ENCODE measurements around the gene RPS6KA1. TPM values are rescaled to one million over a fixed set of nuclear protein-coding genes. Genes with fewer than 3 reads are reported as not detected.

RPS6KA1 gene
- polyA plus RNA-seq, 2 donors: 9.6 to 15.0 TPM

GRCh38 chr1:26529405-26529654 is 231 bp upstream of the RPS6KA1 start:
- Histone ChIP-seq H3K4me3 (ENCODE audit: low read depth in 1 of 2, low read length in 2 of 2) (peak overlapping the region; percentile 67 to 70), H3K36me3 (ENCODE audit: control insufficient read depth in 2 of 2, insufficient read depth in 2 of 2, low read length in 1 of 2) (no peaks in the 10 kb centered on the region), H3K27me3 (ENCODE audit: control insufficient read depth in 1 of 2, insufficient read depth in 2 of 2, low read length in 2 of 2) (no peaks in the 10 kb centered on the region), H3K27ac (ENCODE audit: low read depth in 2 of 2, low read length in 1 of 2) (peak overlapping the region in 1 of 2 donors; percentile 36), H3K9me3 (ENCODE audit: control insufficient read depth in 2 of 2, insufficient read depth in 1 of 2, low read depth in 1 of 2, low read length in 1 of 2) (no peaks in the 10 kb centered on the region), H3K4me1 (ENCODE audit: control insufficient read depth in 2 of 2, insufficient read depth in 2 of 2, low read length in 1 of 2) (peaks cover 0 to 13% of the 10 kb centered on the region in 2 donors)
- 0 to 1% methylated on average over 13 to 19 of the region's 19 CpGs for WGBS, 2 donors

- Histone ChIP-seq H3K27ac (ENCODE audit: low read depth in 2 of 2, low read length in 1 of 2) (peak overlapping the region; percentile 66 to 79), H3K36me3 (ENCODE audit: control insufficient read depth in 2 of 2, insufficient read depth in 2 of 2, low read length in 1 of 2) (no peaks in the 10 kb centered on the region), H3K4me1 (ENCODE audit: control insufficient read depth in 2 of 2, insufficient read depth in 2 of 2, low read length in 1 of 2) (peaks cover 0 to 13% of the 10 kb centered on the region in 2 donors), H3K9me3 (ENCODE audit: control insufficient read depth in 2 of 2, insufficient read depth in 1 of 2, low read depth in 1 of 2, low read length in 1 of 2) (no peaks in the 10 kb centered on the region), H3K4me3 (ENCODE audit: low read depth in 1 of 2, low read length in 2 of 2) (peak overlapping the region; percentile 67 to 70), H3K27me3 (ENCODE audit: control insufficient read depth in 1 of 2, insufficient read depth in 2 of 2, low read length in 2 of 2) (no peaks in the 10 kb centered on the region)
- WGBS, 2 donors: 15 to 23% methylated on average over 8 of the region's 8 CpGs
These were observed 891 bp downstream of the RPS6KA1 start for GRCh38 chr1:26530410-26530894.

GRCh38 chr1:26530895-26531598 is 1.5 kb downstream of the RPS6KA1 start:
- no peaks in the 10 kb centered on the region for H3K9me3 ChIP-seq (ENCODE audit: control insufficient read depth in 2 of 2, insufficient read depth in 1 of 2, low read depth in 1 of 2, low read length in 1 of 2)
- H3K27ac ChIP-seq (ENCODE audit: low read depth in 2 of 2, low read length in 1 of 2): peak overlapping the region; percentile 76 to 79
- no peaks in the 10 kb centered on the region for H3K36me3 ChIP-seq (ENCODE audit: control insufficient read depth in 2 of 2, insufficient read depth in 2 of 2, low read length in 1 of 2)
- peak overlapping the region; percentile 15 to 70 for H3K4me3 ChIP-seq (ENCODE audit: low read depth in 1 of 2, low read length in 2 of 2)
- H3K27me3 ChIP-seq (ENCODE audit: control insufficient read depth in 1 of 2, insufficient read depth in 2 of 2, low read length in 2 of 2): no peaks in the 10 kb centered on the region
- H3K4me1 ChIP-seq (ENCODE audit: control insufficient read depth in 2 of 2, insufficient read depth in 2 of 2, low read length in 1 of 2): peaks cover 0 to 13% of the 10 kb centered on the region in 2 donors
- WGBS, 2 donors: 33 to 41% methylated on average over 9 of the region's 9 CpGs

GRCh38 chr1:26531651-26532131 is 2.1 kb downstream of the RPS6KA1 start:
- Histone ChIP-seq H3K27ac (ENCODE audit: low read depth in 2 of 2, low read length in 1 of 2) (peak overlapping the region; percentile 76 to 79), H3K4me1 (ENCODE audit: control insufficient read depth in 2 of 2, insufficient read depth in 2 of 2, low read length in 1 of 2) (peaks cover 0 to 13% of the 10 kb centered on the region in 2 donors), H3K27me3 (ENCODE audit: control insufficient read depth in 1 of 2, insufficient read depth in 2 of 2, low read length in 2 of 2) (no peaks in the 10 kb centered on the region), H3K36me3 (ENCODE audit: control insufficient read depth in 2 of 2, insufficient read depth in 2 of 2, low read length in 1 of 2) (peaks cover 0 to 4% of the 10 kb centered on the region in 2 donors), H3K9me3 (ENCODE audit: control insufficient read depth in 2 of 2, insufficient read depth in 1 of 2, low read depth in 1 of 2, low read length in 1 of 2) (no peaks in the 10 kb centered on the region), H3K4me3 (ENCODE audit: low read depth in 1 of 2, low read length in 2 of 2) (peak overlapping the region in 1 of 2 donors; percentile 15)
- 53 to 54% methylated on average over 12 of the region's 12 CpGs for WGBS, 2 donors

- Histone ChIP-seq H3K27ac (ENCODE audit: low read depth in 2 of 2, low read length in 1 of 2) (no peak overlapping the region), H3K4me3 (ENCODE audit: low read depth in 1 of 2, low read length in 2 of 2) (no peak overlapping the region), H3K27me3 (ENCODE audit: control insufficient read depth in 1 of 2, insufficient read depth in 2 of 2, low read length in 2 of 2) (no peaks in the 10 kb centered on the region), H3K36me3 (ENCODE audit: control insufficient read depth in 2 of 2, insufficient read depth in 2 of 2, low read length in 1 of 2) (peaks cover 0 to 6% of the 10 kb centered on the region in 2 donors), H3K9me3 (ENCODE audit: control insufficient read depth in 2 of 2, insufficient read depth in 1 of 2, low read depth in 1 of 2, low read length in 1 of 2) (no peaks in the 10 kb centered on the region), H3K4me1 (ENCODE audit: control insufficient read depth in 2 of 2, insufficient read depth in 2 of 2, low read length in 1 of 2) (peaks cover 0 to 15% of the 10 kb centered on the region in 2 donors)
- WGBS, 2 donors: 65 to 72% methylated on average over 5 of the region's 5 CpGs
These were observed 4.5 kb downstream of the RPS6KA1 start for GRCh38 chr1:26533951-26534509.

GRCh38 chr1:26535201-26535600 is 5.6 kb downstream of the RPS6KA1 start:
- H3K36me3 ChIP-seq (ENCODE audit: control insufficient read depth in 2 of 2, insufficient read depth in 2 of 2, low read length in 1 of 2): peaks cover 0 to 6% of the 10 kb centered on the region in 2 donors
- WGBS, 2 donors: 31 to 36% methylated on average over 1 of the region's 1 CpG
- H3K4me3 ChIP-seq (ENCODE audit: low read depth in 1 of 2, low read length in 2 of 2): no peak overlapping the region
- no peak overlapping the region for H3K27ac ChIP-seq (ENCODE audit: low read depth in 2 of 2, low read length in 1 of 2)
- peaks cover 0 to 14% of the 10 kb centered on the region in 2 donors for H3K4me1 ChIP-seq (ENCODE audit: control insufficient read depth in 2 of 2, insufficient read depth in 2 of 2, low read length in 1 of 2)
- no peaks in the 10 kb centered on the region for H3K9me3 ChIP-seq (ENCODE audit: control insufficient read depth in 2 of 2, insufficient read depth in 1 of 2, low read depth in 1 of 2, low read length in 1 of 2)
- H3K27me3 ChIP-seq (ENCODE audit: control insufficient read depth in 1 of 2, insufficient read depth in 2 of 2, low read length in 2 of 2): no peaks in the 10 kb centered on the region

GRCh38 chr1:26536081-26536480 is 6.5 kb downstream of the RPS6KA1 start:
- Histone ChIP-seq H3K4me1 (ENCODE audit: control insufficient read depth in 2 of 2, insufficient read depth in 2 of 2, low read length in 1 of 2) (peaks cover 0 to 11% of the 10 kb centered on the region in 2 donors), H3K9me3 (ENCODE audit: control insufficient read depth in 2 of 2, insufficient read depth in 1 of 2, low read depth in 1 of 2, low read length in 1 of 2) (no peaks in the 10 kb centered on the region), H3K36me3 (ENCODE audit: control insufficient read depth in 2 of 2, insufficient read depth in 2 of 2, low read length in 1 of 2) (peaks cover 0 to 6% of the 10 kb centered on the region in 2 donors), H3K27ac (ENCODE audit: low read depth in 2 of 2, low read length in 1 of 2) (no peak overlapping the region), H3K27me3 (ENCODE audit: control insufficient read depth in 1 of 2, insufficient read depth in 2 of 2, low read length in 2 of 2) (no peaks in the 10 kb centered on the region), H3K4me3 (ENCODE audit: low read depth in 1 of 2, low read length in 2 of 2) (no peak overlapping the region)
- 74 to 76% methylated on average over 5 of the region's 5 CpGs for WGBS, 2 donors

GRCh38 chr1:26536521-26536920 is 7.0 kb downstream of the RPS6KA1 start:
- peaks cover under 1 to 9% of the 10 kb centered on the region in 2 donors for H3K4me1 ChIP-seq (ENCODE audit: control insufficient read depth in 2 of 2, insufficient read depth in 2 of 2, low read length in 1 of 2)
- no peaks in the 10 kb centered on the region for H3K27me3 ChIP-seq (ENCODE audit: control insufficient read depth in 1 of 2, insufficient read depth in 2 of 2, low read length in 2 of 2)
- H3K36me3 ChIP-seq (ENCODE audit: control insufficient read depth in 2 of 2, insufficient read depth in 2 of 2, low read length in 1 of 2): peaks cover 0 to 6% of the 10 kb centered on the region in 2 donors
- WGBS, 2 donors: 95 to 97% methylated on average over 2 of the region's 2 CpGs
- no peaks in the 10 kb centered on the region for H3K9me3 ChIP-seq (ENCODE audit: control insufficient read depth in 2 of 2, insufficient read depth in 1 of 2, low read depth in 1 of 2, low read length in 1 of 2)
- no peak overlapping the region for H3K27ac ChIP-seq (ENCODE audit: low read depth in 2 of 2, low read length in 1 of 2)
- H3K4me3 ChIP-seq (ENCODE audit: low read depth in 1 of 2, low read length in 2 of 2): no peak overlapping the region

GRCh38 chr1:26537951-26538352 is 8.4 kb downstream of the RPS6KA1 start:
- no peaks in the 10 kb centered on the region for H3K9me3 ChIP-seq (ENCODE audit: control insufficient read depth in 2 of 2, insufficient read depth in 1 of 2, low read depth in 1 of 2, low read length in 1 of 2)
- no peak overlapping the region for H3K27ac ChIP-seq (ENCODE audit: low read depth in 2 of 2, low read length in 1 of 2)
- peaks cover 0 to 6% of the 10 kb centered on the region in 2 donors for H3K36me3 ChIP-seq (ENCODE audit: control insufficient read depth in 2 of 2, insufficient read depth in 2 of 2, low read length in 1 of 2)
- H3K4me3 ChIP-seq (ENCODE audit: low read depth in 1 of 2, low read length in 2 of 2): no peak overlapping the region
- WGBS, 2 donors: 55 to 68% methylated on average over 2 of the region's 2 CpGs
- peaks cover 3 to 8% of the 10 kb centered on the region in 2 donors for H3K4me1 ChIP-seq (ENCODE audit: control insufficient read depth in 2 of 2, insufficient read depth in 2 of 2, low read length in 1 of 2)
- H3K27me3 ChIP-seq (ENCODE audit: control insufficient read depth in 1 of 2, insufficient read depth in 2 of 2, low read length in 2 of 2): no peaks in the 10 kb centered on the region

All from esophagus (tissue), 2 donors.